NCI-H146 treated with DMSO at 0.1 percent for 48 hours (cell line): ENCODE data around the gene ARHGEF17.
"Not testable (repeated sequence)": the region's sequence is repeated elsewhere in the genome, so short reads cannot be mapped to it uniquely, and the experiment has no call there.

Source experiments
- DNase-seq: peaks from one replicate; lab custom pipeline; 2025; ENCODE audit not compliant: unreplicated experiment; lab: John Stamatoyannopoulos, UW

The ARHGEF17 gene, protein sequence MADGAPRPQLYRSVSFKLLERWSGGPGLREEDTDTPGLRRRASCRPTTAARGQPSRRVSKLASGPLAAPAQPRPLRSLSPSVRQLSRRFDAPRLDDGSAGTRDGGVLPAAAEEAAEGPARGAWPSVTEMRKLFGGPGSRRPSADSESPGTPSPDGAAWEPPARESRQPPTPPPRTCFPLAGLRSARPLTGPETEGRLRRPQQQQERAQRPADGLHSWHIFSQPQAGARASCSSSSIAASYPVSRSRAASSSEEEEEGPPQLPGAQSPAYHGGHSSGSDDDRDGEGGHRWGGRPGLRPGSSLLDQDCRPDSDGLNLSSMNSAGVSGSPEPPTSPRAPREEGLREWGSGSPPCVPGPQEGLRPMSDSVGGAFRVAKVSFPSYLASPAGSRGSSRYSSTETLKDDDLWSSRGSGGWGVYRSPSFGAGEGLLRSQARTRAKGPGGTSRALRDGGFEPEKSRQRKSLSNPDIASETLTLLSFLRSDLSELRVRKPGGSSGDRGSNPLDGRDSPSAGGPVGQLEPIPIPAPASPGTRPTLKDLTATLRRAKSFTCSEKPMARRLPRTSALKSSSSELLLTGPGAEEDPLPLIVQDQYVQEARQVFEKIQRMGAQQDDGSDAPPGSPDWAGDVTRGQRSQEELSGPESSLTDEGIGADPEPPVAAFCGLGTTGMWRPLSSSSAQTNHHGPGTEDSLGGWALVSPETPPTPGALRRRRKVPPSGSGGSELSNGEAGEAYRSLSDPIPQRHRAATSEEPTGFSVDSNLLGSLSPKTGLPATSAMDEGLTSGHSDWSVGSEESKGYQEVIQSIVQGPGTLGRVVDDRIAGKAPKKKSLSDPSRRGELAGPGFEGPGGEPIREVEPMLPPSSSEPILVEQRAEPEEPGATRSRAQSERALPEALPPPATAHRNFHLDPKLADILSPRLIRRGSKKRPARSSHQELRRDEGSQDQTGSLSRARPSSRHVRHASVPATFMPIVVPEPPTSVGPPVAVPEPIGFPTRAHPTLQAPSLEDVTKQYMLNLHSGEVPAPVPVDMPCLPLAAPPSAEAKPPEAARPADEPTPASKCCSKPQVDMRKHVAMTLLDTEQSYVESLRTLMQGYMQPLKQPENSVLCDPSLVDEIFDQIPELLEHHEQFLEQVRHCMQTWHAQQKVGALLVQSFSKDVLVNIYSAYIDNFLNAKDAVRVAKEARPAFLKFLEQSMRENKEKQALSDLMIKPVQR (N-terminal part only)

DNA sequence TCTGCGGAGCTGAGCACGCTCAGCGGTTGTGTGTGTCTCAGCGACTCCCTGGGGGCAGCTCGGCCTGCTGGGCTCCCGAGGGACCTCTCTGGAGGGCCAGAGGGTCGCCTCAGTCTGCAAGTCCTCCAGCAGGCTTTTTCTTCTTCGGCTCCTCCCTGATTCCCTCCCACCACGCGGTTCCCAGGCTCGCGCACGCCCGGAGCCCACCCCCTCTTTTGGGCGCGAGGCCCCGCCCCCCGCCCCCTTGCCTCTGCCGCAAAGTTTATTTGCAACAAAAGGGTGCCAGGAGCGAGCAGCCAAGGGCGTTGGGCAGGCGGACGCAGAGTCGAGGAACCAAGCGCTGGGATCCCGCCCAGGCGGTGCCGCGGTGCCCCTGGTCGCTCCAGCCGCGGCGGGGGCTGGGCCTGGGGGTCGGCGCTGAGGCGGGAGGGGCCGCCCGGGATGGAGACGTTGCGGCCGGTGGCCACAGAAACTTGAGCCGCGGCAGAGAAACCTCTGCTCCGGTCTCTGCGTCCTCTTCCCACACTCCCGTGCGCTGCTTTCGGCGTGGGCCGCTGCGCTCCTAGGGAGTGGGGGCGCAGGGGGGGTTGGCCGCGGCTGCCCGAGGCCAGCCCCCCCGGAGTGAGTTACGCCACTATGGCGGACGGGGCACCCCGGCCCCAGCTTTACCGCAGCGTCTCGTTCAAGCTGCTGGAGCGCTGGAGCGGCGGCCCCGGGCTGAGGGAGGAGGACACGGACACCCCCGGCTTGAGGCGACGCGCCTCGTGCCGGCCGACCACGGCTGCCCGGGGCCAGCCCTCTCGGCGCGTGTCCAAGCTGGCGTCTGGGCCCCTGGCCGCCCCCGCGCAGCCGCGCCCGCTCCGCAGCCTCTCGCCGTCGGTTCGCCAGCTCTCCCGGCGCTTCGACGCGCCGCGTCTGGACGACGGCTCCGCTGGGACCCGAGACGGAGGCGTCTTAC, at the start of gene ARHGEF17:
ARHGEF17 (plus strand) TSS at position 274 of the 958 bp plus-strand sequence; CDS start at position 637, 363 bp downstream.
- peak; percentile 60 for DNase-seq

DNA sequence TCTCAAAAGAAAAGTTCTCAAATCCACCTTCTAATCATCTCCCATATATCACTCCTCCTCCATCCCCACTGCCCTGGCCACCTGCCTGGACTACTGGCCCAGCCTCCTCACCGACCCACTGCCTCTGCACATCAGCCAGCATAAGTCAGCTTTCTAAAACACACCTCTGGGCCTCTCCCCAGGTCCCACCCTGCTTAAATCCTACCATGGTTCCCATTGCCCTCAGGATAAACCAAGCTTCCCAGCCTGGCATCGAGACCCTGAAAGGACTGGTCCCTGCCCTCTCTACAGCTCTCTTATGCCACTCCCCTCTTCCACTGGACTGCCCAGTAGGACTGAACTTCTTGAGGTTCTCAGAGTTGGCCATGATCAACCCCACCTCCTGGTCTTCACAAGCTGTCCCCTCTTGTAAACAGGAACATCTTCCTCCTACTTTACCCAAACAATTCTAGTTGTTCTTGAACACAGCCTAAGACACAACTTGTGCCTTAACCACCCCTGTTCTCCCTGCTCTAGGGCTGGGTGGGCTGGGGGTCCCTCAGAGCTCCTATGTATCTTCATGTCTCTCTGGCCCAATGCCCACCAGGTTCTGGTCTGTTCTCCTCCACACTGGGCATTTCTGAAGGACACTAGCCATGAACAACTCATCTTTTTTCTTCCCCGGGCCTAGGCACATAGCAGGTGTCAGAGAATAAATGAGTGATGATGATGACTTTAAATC, 48.5 kb upstream of the ARHGEF17 start:
- DNase-seq: no peak

DNA sequence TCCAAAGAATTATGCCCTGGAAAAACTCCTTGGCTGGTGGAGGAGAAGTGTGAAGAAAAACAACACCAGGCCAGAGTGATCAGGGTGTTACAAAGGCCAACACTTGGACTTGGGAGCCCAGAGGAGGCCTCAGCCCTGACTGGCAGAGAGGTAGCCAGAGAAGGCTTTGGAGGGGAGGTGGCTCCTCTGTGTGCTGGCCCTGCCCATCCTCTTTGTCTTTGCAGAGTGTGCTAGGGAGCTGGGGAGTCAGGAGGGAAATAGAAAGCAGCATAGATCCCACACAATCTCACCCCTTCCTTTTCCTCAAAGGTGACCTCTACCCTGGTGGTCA, 48.0 kb upstream of the ARHGEF17 start:
- no peak for DNase-seq

DNA sequence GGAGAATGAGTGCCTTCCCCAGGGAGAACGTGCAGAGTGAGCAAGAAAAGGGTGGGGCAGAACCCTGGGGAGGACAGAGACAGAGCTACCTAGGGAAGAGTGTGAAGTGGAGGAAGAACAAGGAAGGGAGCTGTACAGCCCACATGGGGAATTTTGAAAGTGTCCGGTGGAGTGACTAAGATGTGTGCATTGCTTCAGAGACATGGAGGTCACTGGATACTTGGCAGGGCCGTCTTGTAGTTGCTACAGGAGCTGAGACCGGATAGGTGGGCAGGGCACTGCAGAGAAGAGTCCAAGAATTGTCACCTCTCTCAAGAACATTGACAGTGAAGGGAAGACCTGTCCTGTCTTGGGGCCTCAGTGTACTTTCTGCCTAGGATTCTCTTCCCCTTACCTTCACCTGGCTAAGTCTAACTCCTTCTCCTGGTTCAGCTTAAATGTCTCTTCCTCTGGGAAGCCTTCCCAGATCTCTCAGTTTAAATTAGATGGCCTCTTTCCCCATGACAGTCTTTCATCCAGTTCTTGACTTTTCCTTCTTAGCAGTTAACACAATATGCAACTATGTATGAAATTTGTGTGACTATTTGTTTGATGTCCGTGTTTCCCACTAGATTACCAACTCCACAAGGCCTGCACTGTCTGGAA, 45.1 kb upstream of the ARHGEF17 start:
- no peak for DNase-seq

DNA sequence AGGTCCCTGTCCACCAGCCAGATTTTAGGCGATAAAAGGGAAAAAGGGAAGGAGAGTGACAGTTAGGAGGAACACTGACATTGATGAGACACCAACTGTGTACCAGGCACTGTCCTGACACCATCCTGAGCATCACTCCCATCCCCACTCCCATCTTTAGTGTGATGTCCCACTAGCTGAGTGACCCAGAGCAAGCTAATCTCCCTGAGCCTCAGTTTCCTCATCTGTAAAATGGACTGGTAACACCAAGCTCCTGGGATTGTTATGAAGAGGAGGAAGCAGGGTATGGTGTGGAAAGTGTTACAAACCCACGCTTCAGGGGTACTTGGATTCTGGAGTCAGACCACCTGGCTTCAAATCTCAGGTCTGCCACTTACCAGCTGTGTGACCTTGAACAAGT, 44.4 kb upstream of the ARHGEF17 start:
- no peak for DNase-seq

DNA sequence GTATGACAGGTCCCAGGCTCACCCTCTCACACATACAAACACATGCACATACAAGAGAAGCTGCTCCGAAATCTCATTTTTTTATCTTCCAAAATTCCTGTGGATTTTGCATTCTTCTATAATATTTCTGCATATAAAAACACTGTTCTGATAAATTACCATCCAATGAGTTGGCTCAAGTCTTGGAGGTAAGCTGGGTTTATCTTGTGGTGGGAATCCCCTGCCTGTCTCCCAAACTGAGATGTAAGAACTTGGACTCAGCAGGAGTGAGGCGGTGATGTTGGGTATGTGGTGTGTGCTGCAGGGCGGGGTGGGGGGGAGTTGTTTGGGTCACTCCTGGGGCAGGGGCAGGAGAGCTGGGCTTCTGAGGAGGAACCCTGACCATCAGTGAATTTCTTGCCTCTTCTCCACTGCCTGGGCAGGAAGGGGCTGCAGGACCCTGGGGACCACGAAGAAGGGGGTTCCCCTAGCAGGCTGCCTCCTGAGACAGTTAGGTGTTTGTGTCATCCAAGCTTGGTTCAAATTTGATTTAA, 42.7 kb upstream of the ARHGEF17 start:
- DNase-seq: no peak

DNA sequence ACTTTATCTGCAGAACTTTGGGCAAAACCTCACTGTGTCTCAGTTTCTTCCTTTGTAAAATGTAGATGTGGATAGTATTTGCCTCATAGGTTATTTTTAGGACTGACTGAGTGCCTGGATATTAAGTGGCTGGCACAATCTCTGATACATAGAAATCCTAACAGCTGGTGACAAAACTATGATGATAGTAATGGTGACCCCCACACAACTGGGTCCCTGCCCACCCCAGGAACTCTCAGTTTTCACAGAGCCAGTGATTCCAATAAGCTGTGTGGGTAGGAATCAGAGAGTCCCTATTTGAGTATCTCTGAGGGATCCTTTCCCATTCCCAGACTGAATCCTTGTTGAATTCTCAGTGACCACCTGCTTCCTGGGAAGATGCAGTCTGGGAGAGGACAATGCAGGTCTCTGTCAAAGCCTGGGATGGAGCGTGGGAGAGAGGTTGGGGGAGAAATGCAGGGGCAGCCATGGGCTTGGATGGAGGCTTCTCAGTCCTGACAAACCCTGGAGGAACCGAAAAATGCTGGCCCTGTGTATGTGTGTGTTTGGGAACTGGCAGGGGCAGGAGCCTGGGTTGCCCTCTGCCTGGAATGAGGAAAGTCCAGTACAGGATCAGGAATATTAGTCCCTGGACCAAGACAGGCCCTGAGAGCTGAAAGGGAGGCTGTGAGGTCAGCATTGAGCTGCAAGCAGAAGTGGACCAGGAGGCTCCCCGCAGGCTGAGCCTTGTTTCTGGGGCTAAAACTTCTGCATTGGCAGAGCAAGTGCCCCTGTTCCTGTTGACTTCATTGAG, 42.0 kb upstream of the ARHGEF17 start:
- DNase-seq: no peak

DNA sequence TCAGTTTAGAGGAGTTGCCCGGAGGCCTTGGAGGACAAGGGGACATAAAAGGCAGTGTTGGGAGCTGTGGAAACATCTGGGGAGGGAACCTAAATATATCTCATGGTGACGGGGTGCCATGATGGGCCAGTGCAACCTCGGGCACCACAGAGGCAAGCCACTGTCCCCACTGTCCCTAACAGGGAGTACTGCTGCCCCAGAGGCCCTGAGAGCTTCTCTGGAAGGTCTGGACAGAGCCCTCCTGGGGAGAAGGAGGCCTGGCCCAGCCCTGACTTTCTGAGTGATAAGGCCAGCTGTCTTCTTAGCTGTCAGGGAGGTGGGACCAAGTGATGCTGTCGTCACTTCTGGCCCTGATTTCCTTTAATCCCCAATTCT, 41.4 kb upstream of the ARHGEF17 start:
- no peak for DNase-seq

DNA sequence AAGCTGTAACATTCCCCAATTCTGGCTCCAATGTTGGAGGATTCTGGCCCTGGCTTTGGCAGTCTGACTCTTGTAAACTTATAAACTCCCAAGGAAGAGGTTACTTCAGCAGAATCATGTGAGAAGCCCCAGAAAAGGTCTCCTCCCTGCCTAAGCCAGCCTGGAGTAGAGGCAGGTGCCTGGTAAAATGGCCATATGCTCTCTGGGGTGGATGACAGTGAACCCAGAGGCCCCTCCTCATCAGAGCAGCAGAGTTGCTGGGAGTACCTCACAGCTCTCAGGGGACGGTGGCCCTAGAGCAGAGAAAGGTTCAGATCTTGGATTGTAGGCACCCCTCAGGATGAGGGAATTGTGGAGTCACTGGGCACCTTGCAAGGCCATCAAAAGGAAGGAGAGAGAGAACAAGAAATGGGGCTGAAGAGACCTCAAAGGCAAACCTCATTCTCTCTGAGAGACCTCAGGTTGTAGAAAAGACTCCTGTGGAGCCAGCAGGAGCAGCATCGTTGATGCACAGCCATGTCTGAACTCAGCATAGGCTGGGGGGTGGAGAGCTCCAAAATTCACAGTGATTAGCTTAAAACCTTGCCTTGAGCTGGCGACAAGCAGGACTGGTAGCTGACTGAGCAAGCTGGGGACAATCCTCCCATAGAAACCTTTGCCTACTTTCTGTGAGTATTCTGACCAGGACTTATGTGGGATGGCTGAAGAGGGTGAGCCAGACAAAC, 40.8 kb upstream of the ARHGEF17 start:
- DNase-seq: no peak

DNA sequence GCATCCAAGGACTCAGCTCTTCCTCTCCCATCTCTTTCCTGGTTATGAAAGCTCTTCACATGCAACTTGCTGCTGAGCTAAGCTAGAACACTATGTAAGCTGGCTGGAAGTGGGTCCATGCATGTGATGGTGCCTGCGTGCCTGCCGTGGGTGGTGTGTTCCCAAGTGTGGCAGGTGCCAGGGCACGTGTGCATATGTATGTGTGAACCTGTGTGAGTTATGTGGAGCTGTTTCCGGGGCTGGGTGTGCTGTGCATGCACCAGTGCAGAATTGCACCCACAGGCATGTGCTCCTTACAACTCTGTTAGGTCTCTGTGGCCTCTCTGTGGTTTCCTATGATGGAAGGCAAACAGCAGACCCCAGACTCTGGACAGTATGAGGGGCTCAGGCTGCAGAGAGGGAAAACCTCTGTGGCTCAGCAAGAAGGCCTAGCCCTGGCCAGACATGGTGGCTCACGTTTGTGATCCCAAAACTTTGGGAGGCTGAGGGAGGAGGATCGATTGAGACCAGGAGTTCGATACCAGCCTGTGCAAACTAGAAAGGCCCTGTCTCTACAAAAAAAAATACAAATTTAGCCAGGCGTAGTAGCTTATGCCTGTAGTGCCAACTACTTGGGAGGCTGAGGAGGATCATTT, 40.1 kb upstream of the ARHGEF17 start:
- DNase-seq: no peak

DNA sequence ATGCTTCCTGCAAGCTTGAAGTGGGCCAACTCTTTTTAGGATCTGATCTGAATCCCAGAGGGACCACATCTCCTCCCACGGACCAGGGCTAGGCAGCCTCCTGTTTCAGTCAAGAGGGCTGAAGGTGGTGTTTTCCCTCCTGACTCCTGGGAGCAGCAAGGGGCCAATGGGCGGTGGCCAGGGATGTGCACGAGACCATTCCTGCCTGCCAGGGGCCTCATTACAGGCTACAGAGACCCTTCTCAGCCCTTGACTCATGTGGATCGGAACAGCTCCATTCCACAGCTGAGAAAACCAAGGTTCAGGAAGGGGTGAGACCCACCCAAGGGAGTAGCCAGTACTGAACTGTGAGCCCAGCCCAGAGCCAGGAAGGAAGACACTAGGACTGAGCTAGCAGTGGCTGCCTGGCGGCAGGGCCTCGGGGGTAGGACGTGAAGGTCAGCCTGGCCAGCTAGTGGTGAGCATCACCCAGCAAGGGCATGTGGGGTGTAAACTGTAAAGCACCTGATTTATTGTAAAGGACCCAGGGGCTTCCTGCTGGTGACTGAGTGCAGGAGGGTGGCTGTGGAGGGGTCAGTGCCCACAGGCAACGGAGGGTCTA, 39.3 kb upstream of the ARHGEF17 start:
- DNase-seq: no peak

DNA sequence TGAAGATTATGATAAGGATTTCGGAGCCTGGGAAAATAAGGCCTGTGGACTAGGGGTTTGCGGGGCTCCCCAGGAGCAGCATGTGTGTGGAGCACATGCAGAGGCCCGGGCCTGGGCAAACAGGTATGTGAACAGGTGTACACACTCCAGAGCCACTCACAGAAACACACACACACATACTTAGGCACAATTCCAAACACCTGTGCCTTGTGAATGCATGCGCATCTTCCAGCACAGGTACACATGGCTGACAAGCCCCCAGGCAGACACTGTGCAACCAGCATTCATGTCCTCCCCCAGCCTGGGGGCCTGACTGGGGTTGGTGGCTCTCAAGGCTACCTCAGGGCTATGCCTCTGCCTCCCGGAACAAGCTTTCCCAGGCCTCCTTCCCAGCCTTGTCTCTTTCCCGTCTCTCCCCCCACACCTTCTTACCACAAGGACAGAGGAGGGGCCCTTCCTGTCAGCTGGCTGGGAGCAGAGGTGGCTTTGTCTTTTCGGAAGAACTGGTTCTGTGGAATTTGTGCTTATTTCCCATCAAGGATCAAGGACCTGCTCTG, 38.5 kb upstream of the ARHGEF17 start:
- no peak for DNase-seq

DNA sequence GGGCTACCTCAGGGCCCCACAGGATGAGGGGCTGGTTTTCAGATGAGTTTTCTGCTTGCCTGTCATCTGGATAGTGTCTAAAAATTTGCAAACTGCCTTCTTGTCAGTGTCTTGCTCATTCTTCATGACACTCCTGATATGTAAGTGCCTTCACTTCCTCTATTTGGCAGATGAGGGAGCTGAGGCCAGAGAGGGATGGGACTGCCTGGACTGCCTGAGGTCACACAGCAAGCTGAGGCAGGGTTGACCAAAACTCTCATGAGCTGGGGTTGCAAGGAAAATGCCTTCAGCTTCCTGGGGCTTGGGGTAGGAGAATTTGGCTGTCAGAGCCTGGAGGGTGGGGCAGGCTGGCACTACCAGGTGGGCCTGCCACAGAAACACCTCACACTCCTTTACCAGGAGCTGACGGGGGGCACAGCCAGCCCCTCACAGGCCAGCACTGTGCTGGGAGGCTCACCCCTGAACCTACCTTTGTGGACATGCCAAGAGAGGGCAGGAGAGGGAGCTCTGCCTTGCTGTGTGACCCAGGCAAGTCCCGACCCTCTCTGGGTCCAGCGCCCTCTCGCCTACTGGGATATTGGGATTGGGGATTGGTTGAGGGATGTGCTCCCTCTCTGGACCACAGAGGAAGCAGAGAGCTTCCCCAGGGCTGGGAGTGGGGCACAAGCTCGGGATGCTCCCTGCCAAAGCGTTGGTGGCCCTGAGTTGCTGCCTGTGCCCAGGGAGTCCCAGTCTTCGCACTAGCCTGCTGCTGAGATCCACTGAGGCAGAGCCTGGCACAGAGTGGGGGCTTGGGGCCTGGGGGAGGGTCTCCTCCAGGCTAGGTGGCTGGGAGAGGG, 37.8 kb upstream of the ARHGEF17 start:
- DNase-seq: no peak

DNA sequence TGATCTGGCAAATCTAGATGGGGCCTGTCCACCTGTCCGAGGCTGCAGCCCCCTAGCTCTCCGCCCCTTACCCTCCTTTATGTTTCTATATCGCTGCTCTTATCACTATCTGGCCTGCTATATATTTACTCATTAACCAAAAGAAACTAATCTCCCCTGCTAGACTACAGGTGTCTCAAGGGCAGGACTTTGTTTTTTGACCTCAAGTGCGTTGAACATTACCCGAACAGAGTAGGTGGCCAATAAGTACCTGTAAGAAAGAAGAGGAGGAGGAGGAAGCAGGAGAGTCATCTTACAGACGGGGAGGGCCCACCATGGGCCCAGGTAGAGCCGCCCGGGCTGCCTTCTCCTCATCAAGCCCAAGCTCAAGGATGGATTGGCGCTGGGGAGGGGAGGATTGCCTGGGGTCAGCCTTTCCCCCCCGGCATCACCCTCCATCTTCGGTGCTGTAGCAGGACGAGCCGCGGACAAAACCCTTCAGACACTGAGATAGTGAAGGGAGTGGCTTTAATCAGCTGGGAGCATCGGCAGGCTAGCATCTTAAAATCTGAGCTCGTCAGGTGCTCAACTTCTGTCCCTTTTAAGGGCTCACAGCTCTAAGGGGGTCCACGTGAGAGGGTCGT, 37.1 kb upstream of the ARHGEF17 start:
- no peak for DNase-seq

DNA sequence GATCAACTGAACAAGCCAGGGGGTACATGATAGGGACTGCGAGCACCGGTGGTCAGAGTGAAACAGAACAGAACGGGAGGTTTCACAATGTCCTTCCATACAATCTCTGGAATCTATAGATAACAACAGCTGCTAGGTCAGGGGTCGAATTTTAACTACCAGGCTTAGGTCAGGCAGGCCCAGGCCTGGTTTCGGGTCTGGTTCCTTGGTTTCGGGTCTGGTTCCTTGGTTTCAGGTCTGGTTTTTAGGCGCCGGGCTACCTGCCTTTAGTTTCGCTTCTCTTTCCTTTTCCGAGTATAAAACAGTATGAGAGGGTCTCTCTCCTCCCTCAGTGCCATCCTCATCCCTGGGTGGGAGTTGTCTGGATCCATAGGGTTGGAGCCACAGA, 36.6 kb upstream of the ARHGEF17 start:
- DNase-seq: not testable (repeated sequence)
